ENCODE data around the gene ASTE1. TPM values are rescaled to one million over a fixed set of nuclear protein-coding genes. Genes with fewer than 3 reads are reported as not detected.

ASTE1 gene, protein sequence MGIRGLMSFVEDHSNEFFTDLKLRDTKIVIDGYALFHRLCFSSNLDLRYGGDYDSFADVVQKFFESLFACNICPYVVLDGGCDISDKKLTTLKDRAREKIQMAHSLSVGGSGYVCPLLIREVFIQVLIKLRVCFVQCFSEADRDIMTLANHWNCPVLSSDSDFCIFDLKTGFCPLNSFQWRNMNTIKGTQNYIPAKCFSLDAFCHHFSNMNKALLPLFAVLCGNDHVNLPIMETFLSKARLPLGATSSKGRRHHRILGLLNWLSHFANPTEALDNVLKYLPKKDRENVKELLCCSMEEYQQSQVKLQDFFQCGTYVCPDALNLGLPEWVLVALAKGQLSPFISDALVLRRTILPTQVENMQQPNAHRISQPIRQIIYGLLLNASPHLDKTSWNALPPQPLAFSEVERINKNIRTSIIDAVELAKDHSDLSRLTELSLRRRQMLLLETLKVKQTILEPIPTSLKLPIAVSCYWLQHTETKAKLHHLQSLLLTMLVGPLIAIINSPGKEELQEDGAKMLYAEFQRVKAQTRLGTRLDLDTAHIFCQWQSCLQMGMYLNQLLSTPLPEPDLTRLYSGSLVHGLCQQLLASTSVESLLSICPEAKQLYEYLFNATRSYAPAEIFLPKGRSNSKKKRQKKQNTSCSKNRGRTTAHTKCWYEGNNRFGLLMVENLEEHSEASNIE
- 3.9 and 6.0 TPM in 2 replicates for total RNA-seq

DNA sequence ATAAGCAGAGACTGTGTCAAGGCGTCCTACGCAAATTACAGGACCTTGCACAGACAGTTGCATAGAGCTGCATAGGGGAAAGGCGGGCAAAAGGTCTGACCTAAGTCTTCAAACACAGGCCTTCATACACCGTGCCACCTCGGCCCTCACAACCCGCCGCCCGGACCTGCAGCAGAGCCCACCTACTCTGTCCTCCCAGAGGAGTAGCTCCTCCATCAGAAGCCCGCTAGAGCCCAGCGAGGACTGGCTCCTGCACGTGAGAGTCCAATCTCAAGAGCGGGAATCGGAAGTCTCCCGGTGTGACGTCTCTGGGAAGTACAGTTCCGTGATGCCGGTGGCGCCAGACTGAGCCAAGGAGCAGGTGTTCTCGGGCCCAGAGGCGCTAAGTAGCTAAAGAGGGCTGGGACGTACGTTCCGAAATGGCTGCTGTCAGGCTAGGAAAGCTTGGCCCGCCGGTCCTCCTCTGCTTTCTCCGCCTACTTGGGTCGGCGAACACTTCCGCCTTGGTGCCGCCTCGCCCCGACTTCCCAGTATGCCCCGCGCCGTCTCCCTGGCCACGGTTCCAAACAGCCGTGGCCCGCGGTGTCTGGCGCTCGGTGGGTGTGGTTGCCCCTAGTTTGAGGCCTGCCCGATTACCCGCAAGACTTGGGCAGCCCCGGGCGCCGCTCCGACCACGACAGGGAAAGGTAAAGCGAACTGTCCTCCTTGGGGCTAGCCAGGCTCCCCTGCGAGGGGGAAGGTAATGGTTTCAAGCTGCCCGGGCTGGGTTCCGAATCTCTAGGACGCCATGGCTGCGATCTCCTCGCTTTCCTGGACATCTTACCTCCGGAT, at the start of gene ASTE1, which contains the start of gene NEK11:
TSS of gene ASTE1 (minus strand) at position 505 of the 831 bp plus-strand sequence. CDS start 1,519 bp downstream, outside the sequence.
TSS of gene NEK11 (plus strand) at position 557 of the 831 bp plus-strand sequence. CDS start 2,832 bp downstream, outside the sequence.

Other genes with a start within 250 kb of the ASTE1 start
- gene ATP2C1, start 132.7 kb downstream of the ASTE1 start, total RNA-seq, result 94.7 and 211 TPM in 2 replicates
- 1.9 and 3.0 TPM in 2 replicates for gene NEK11, start 52 bp upstream of the ASTE1 start, total RNA-seq